Dedifferentiated amniotic fluid mesenchymal stem cell (primary cell): ENCODE data around the gene GPRIN1.
"Not testable (repeated sequence)": the region's sequence is repeated elsewhere in the genome, so short reads cannot be mapped to it uniquely, and the experiment has no call there.

Experiments used
- DNase-seq: peaks from one replicate; pipeline ENCODE4 v3.0.0-alpha.2; 2016; ENCODE audit errors: extremely low spot score

Gene GPRIN1

DNA sequence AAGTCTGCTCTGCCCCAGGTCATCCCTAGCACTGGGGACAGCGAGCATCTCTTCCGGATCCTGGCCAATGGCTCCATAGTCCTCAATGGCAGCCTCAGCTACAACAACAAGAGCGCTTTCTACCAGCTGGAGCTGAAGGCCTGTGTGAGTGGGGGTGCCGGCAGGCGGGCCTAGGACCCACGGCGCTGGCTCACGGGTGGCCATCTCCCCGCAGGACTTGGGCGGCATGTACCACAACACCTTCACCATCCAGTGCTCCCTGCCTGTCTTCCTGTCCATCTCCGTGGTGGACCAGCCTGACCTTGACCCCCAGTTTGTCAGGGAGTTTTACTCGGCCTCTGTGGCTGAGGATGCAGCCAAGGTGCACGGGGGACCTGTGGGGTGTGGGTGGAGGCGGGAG lies 34.9 kb downstream of the GPRIN1 start:
- no peak for DNase-seq

- DNase-seq, result no peak
These were observed 35.7 kb downstream of the GPRIN1 start for GRCh38 chr5:176574297-176574591.

GRCh38 chr5:176573564-176574296 lies 36.2 kb downstream of the GPRIN1 start:
- peak; percentile 24 for DNase-seq

- no peak for DNase-seq
These were observed 39.9 kb downstream of the GPRIN1 start for GRCh38 chr5:176570044-176570443.

DNA sequence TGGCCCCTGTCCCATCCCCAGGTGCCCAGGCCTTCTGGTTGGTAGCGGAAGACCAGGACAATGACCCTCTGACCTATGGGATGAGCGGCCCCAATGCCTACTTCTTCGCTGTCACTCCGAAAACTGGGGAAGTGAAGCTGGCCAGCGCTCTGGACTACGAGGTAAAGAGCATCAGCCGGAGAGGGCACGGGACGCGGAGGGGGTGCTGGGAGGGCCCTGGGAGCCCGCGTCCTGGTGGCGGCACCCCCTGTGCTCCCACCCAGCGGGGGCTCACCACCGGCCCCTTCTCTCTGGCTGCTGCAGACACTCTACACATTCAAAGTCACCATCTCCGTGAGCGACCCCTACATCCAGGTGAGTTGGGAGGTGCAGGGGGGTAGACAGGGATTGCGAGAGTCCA lies 41.3 kb downstream of the GPRIN1 start:
- no peak for DNase-seq

DNA sequence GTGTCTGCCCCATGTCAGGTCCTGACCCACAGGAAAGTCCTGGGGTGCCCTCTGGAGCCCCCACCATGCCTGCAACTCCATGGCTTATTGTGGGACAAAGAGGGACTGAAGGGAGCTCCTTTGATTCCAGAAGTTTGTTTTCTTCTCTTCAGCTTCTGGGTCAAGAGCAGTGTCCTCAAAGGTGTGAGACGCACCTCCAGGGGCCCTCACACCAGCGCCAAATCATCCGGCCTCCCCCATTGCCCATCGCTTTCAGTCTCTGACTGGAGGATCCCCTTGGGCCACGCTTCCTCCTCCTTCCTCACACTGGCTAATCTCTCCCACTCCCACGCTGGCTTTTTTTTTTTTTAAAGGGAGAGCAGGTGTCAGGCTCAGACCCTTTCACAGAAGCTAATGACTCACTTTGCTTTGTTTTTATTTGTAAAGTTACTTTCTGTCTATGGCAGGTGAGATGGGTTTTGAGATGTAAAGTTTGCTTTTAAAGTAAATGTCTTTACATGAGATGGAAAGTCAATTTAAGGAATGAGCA lies 44.1 kb downstream of the GPRIN1 start:
- no peak for DNase-seq

GRCh38 chr5:176564002-176564401 lies 46.0 kb downstream of the GPRIN1 start:
- no peak for DNase-seq

DNA sequence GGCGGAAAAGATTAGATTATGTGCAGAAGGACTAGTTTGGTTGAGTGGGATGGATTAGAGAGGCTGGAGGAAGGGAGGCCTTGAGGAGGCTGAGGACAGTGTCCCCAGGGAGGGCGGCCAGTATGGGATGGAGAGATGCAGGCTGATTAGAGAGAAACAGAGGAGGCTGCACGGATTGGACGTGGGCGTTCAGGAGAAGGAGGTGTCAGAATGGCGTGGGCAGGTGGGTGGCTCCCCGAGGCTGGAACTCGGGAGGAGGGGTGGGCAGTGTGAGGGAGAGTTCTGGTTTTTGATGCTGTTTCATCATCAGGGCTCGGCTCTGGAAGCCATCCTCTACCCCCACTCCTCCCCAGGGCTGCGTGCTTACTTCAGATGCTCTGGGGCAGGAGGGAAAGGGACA lies 47.8 kb downstream of the GPRIN1 start:
- no peak for DNase-seq

DNA sequence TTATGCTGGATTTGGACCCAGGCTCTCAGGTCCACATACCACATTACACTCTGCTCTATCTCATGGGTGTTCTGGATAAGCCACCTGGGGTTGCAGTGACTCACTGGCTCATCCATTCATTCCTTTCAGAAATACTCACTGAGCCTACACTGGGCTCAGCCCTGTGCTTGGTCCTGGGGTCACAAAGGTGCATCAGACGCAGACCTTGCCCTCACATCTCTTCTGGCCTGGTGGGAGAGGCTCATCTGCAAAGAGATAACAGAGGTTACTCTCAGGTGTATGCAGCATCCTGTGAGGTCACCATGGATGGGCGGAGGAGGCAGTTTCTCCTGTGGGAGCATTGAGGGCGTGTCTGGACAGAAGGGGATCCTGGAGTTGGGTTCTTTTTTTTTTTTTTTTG lies 48.7 kb downstream of the GPRIN1 start:
- no peak for DNase-seq

DNA sequence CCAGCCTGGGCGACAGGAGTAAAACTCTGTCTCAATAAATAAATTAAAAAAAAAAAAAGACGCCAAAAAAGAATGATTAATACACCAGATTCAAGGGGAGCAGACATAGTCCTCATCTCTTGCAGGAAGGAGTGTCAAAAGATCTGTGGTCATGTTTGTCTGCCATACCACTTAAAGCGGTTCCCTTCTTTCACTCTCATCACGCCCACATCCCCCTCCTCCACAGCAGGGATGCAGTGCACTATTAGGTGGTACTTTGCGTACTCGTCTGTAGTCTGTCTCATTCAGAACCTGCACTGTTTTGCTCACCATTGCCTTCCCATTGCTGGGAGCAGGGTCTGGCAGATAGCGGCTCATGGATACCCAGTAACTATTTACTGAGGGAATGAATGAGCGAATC lies 49.6 kb downstream of the GPRIN1 start:
- DNase-seq, result no peak

- no peak for DNase-seq
These were observed 50.3 kb downstream of the GPRIN1 start for GRCh38 chr5:176559683-176560082.

- DNase-seq, result no peak
These were observed 52.1 kb downstream of the GPRIN1 start for GRCh38 chr5:176557846-176558245.

DNA sequence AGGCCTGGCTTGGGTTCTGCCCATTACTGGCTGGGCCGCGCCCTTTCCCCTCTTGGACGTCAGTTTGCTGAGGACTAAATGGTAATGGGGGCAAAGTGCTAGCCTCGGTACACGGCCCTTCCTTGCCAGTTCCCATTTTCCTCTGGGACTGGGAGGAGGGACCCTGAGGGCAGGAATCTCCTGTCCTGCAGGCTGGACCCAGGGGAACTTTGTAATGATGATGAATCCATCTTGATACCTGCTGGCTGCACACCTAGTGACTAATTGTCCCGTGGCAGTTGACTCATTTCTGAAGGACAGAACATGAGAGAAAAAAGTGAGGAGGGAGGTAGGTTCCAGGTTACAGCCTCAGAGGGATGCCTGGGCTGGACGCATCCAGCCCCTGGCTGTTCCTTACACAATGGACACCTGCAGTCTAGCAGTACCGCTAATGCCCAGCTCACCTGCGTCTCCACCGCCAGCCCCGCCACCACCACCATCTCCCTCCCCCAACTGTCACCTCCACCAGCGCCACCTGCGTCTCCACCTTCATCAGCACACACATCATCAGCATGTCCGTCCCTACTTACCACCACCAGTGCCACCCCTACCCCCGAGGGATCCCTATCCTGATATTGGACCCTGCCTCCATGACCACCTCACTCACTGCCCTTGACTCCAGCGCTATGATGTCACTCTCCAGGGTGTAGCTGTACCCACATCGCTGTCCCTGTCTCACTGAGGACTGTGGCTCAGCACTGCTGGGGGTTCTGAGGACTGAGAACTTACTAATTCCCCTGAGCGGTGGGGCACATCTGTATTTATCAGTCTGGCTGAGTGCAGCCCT lies 56.5 kb downstream of the GPRIN1 start:
- DNase-seq, result no peak

GRCh38 chr5:176552332-176552869 lies 57.6 kb downstream of the GPRIN1 start:
- DNase-seq, result no peak

GRCh38 chr5:176550937-176551336 lies 59.0 kb downstream of the GPRIN1 start:
- DNase-seq, result not testable (repeated sequence)

DNA sequence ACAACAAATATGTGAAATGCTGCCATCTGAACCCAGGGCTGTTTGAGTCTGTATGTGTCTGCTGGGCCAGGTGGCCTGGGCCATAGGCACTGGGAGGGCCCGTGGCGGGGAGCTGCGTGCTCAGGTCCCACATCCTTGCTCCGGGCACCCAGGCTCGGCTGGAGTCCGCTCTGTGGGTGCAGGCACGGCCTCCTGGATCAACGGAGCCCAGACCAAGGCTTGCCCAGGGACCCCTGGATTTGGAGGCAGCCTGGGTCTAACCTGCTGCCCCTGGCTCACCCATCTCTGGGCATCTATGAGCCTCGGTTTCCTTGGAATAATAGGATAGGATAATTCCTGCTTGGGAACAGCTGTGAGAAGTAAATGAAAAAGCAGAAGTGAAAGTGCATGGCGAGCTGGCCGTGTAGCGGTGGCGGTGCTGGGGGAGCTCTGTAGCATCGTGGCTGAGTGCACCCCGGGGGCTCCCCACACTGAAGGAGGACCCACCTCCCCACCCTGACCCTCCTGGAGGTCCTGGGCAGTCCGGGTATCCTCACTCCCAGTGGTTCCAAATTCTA lies 59.6 kb downstream of the GPRIN1 start:
- DNase-seq, result no peak

DNA sequence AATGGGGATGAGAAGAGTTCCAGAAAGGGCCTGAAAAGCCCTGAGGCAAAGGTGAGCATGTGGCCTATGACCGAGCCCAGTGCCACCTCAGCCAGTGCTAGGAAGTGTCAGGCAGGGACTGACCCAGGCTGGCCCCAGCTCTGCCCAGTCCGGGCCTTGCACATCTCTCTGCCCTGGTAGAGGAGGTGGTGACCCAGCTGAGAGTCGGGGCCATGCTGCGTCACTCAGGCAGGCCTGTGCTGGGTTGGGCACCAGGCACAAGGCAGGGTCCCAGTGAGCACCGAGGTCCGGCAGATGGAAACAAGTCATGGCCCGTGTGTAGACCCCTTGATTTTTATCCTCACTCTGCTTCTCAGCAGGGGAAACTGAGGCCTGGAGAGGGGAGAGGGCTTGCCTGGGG lies 60.1 kb downstream of the GPRIN1 start:
- no peak for DNase-seq

DNA sequence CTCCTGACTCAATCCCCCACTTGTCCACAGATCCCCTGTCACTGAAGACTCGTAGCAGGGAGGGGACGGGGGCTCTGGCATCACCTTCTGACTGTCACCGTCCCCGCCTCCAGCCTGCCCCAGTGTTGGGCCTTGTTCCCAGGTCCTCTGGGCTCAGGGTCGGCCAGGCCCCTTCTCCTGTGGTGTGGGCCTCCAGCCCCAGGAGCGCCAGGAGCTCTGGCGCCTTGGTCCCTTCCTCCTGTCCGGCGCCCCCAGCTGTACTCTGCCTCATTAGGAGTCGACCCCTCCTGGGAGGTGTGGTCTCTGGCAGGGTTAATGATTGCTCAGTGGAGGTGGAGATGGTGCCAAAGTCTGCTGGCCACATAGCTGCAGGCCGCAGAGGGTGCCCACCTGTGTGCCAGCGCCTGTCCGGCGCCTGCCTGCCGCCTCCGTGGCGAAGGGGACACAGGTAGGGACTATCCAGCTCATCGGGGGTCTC lies 61.0 kb downstream of the GPRIN1 start, which contains the start of gene CDHR2:
Gene CDHR2, plus strand, starts transcription at position 376 of the 478 bp plus-strand sequence. CDS start 16,011 bp downstream, outside the sequence.
- DNase-seq, result no peak

DNA sequence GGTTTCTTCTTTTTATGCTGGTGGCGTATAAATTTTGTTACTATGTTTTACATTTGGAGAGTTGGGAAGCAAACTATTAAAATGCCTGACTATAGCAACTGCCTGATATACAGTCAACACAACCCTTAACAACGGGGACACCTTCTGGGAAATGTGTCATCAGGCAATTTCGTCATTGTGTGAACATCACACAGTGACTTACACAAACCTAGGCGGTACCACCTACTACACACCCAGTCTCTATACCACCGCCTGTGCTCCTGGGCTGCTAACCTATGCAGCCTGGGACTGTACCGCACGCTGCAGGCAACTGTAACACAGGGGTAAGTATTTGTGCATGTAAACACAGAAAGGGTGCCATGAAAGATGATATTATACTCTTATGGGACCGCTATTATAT lies 62.2 kb downstream of the GPRIN1 start:
- DNase-seq, result no peak
